GM23338 (cell line): ENCODE data around the gene PRB3. TPM values are rescaled to one million over a fixed set of nuclear protein-coding genes. Genes with fewer than 3 reads are reported as not detected.

Source experiments
- ATAC-seq: fragments of 200-7000 bp; cut with Tn5 transposase; 3 replicates; pipeline ENCODE4 v1.9.1; 2020
- DNase-seq: peaks from one replicate; pipeline ENCODE4 v3.0.0-alpha.2; 2015; ENCODE audit warnings: low spot score
- H2AFZ ChIP-seq: fragments of 200-600 bp; sonication (generic); 2 replicates; pipeline ENCODE4 v1.8.0; 2016; ENCODE audit warnings: antibody characterized with exemption, mild to moderate bottlenecking, moderate library complexity
- H3F3A ChIP-seq: fragments of 200-600 bp; sonication (generic); replicated peaks from 2 replicates; pipeline ENCODE4 v1.8.0; 2017; ENCODE audit warnings: antibody characterized with exemption, mixed run types, low read depth
- H3K27ac ChIP-seq: fragments of 200-600 bp; sonication (generic); 2 replicates; pipeline ENCODE4 v1.6.1; 2016; ENCODE audit warnings: low read depth
- H3K27me3 ChIP-seq: fragments of 200-600 bp; sonication (generic); 2 replicates; pipeline ENCODE4 v1.8.0; 2016; ENCODE audit warnings: mild to moderate bottlenecking, mixed run types, moderate library complexity; ENCODE audit not compliant: insufficient read depth
- H3K36me3 ChIP-seq: fragments of 200-600 bp; sonication (generic); 2 replicates; pipeline ENCODE4 v1.8.0; 2016; ENCODE audit warnings: mild to moderate bottlenecking; ENCODE audit not compliant: insufficient read depth
- H3K4me1 ChIP-seq: fragments of 200-600 bp; sonication (generic); 2 replicates; pipeline ENCODE4 v1.8.0; 2016; ENCODE audit warnings: mild to moderate bottlenecking, moderate library complexity; ENCODE audit not compliant: insufficient read depth
- H3K4me2 ChIP-seq: fragments of 200-600 bp; sonication (generic); 2 replicates; pipeline ENCODE4 v1.7.1; 2017; ENCODE audit warnings: mixed run types
- H3K4me3 ChIP-seq: fragments of 200-600 bp; sonication (generic); 2 replicates; pipeline ENCODE4 v1.6.1; 2016; ENCODE audit warnings: mixed run types
- H3K79me2 ChIP-seq: fragments of 200-600 bp; sonication (generic); replicated peaks from 2 replicates; pipeline ENCODE4 v1.8.0; 2017; ENCODE audit warnings: mild to moderate bottlenecking; ENCODE audit not compliant: insufficient read depth
- H3K9me2 ChIP-seq: fragments of 200-600 bp; sonication (generic); 2 replicates; pipeline ENCODE4 v1.8.0; 2017; ENCODE audit not compliant: insufficient read depth
- H4K20me1 ChIP-seq: fragments of 200-600 bp; sonication (generic); replicated peaks from 2 replicates; pipeline ENCODE4 v1.8.0; 2017; ENCODE audit warnings: mild to moderate bottlenecking; ENCODE audit not compliant: insufficient read depth
- H3K27ac Mint-ChIP-seq: 2 replicates; pipeline ENCODE4 v1.8.0; 2020; ENCODE audit warnings: inconsistent platforms, mild to moderate bottlenecking, moderate library complexity, mixed read lengths
- H3K27me3 Mint-ChIP-seq: 3 replicates; pipeline ENCODE4 v1.8.0; 2022; ENCODE audit warnings: low read depth, mild to moderate bottlenecking, moderate library complexity, mixed read lengths, inconsistent platforms; ENCODE audit not compliant: insufficient read depth, poor library complexity
- H3K36me3 Mint-ChIP-seq: 3 replicates; pipeline ENCODE4 v1.8.0; 2021; ENCODE audit warnings: low read depth, mild to moderate bottlenecking, inconsistent platforms, moderate library complexity, mixed read lengths
- H3K4me1 Mint-ChIP-seq: 3 replicates; pipeline ENCODE4 v1.8.0; 2020; ENCODE audit warnings: mild to moderate bottlenecking, inconsistent platforms, mixed read lengths
- H3K4me3 Mint-ChIP-seq: 3 replicates; pipeline ENCODE4 v1.8.0; 2021; ENCODE audit warnings: moderate library complexity, mild to moderate bottlenecking, inconsistent platforms, mixed read lengths
- H3K9me3 Mint-ChIP-seq: 3 replicates; pipeline ENCODE4 v1.8.0; 2020; ENCODE audit warnings: moderate library complexity, mild to moderate bottlenecking, inconsistent platforms, mixed read lengths
- CREB1 ChIP-seq: fragments of 250-450 bp; sonication (Bioruptor Pico); IDR thresholded peaks from 2 replicates; pipeline ENCODE4 v1.5.0; 2020; ENCODE audit warnings: low read depth, mild to moderate bottlenecking, moderate library complexity
- EZH2 ChIP-seq: fragments of 200-600 bp; sonication (generic); IDR thresholded peaks from one replicate; pipeline ENCODE4 v1.8.0; 2017; ENCODE audit warnings: antibody characterized with exemption, mild to moderate bottlenecking, low read depth; ENCODE audit not compliant: unreplicated experiment
- EZH2phosphoT487 ChIP-seq: fragments of 200-600 bp; sonication (generic); IDR thresholded peaks from one replicate; pipeline ENCODE4 v1.8.1; 2018; ENCODE audit warnings: antibody characterized with exemption; ENCODE audit not compliant: unreplicated experiment
- JUNB ChIP-seq: IDR thresholded peaks from one replicate; pipeline ENCODE4 v1.6.1; 2016; ENCODE audit warnings: antibody characterized with exemption; ENCODE audit not compliant: unreplicated experiment
- NANOG ChIP-seq: IDR thresholded peaks from 2 replicates; pipeline ENCODE4 v1.6.1; 2016; ENCODE audit warnings: antibody characterized with exemption, borderline replicate concordance
- POLR2AphosphoS5 ChIP-seq: IDR thresholded peaks from 2 replicates; pipeline ENCODE4 v1.6.1; 2016; ENCODE audit warnings: antibody characterized with exemption, low read depth
- STAT1 ChIP-seq: IDR thresholded peaks from one replicate; pipeline ENCODE4 v1.6.1; 2016; ENCODE audit warnings: antibody characterized with exemption; ENCODE audit not compliant: unreplicated experiment
- ZNF114 ChIP-seq: fragments of 250-450 bp; sonication (Bioruptor Pico); IDR thresholded peaks from 2 replicates; pipeline ENCODE4 v1.5.0; 2020; ENCODE audit warnings: mild to moderate bottlenecking, moderate library complexity
- ZNF331 ChIP-seq: fragments of 250-450 bp; sonication (Bioruptor Pico); IDR thresholded peaks from 2 replicates; pipeline ENCODE4 v1.5.0; 2020; ENCODE audit warnings: low read depth, mild to moderate bottlenecking, moderate library complexity
- polyA plus RNA-seq: library from polyadenylated mRNA; unstranded; fragments of >200 nt; fragmentation: Nextera tagmentation; extraction: Ambion mirVana; gene quantifications from 2 replicates; pipeline ENCODE4 v1.2.1, GENCODE V29; 2016
- total RNA-seq: library from RNA; depleted of rRNA; stranded (reverse); fragments of >200 nt; shearing (Covaris generic); gene quantifications from 2 replicates; pipeline ENCODE4 v1.2.3, GENCODE V29; 2014
- TF ChIP-seq, protein P1 (sequence below): IDR thresholded peaks from one replicate; pipeline ENCODE4 v1.6.1; 2018; ENCODE audit warnings: antibody characterized with exemption; ENCODE audit not compliant: unreplicated experiment
- TF ChIP-seq, protein P2 (sequence below), 2 experiments: fragments of 200-600 bp in 1 of 2; sonication (generic) in 1 of 2; conservative IDR thresholded peaks; 2 replicates each; pipeline versions ENCODE4 v1.5.1 to v1.6.1; 2016 to 2017; ENCODE audit warnings: antibody characterized with exemption in 2 of 2, low read depth in 2 of 2, mild to moderate bottlenecking in 2 of 2, moderate library complexity in 1 of 2
- TF ChIP-seq, protein P3 (sequence below): IDR thresholded peaks from 2 replicates; pipeline ENCODE4 v1.6.1; 2016; ENCODE audit warnings: antibody characterized with exemption
- TF ChIP-seq, protein P4 (sequence below): fragments of 250-450 bp; sonication (Bioruptor Pico); IDR thresholded peaks from 2 replicates; pipeline ENCODE4 v1.5.0; 2020; ENCODE audit warnings: mild to moderate bottlenecking, moderate library complexity

Gene PRB3
- total and polyA plus RNA-seq, 2 experiments from 2014 or later, result 3.0 TPM; not detected in 1

DNA sequence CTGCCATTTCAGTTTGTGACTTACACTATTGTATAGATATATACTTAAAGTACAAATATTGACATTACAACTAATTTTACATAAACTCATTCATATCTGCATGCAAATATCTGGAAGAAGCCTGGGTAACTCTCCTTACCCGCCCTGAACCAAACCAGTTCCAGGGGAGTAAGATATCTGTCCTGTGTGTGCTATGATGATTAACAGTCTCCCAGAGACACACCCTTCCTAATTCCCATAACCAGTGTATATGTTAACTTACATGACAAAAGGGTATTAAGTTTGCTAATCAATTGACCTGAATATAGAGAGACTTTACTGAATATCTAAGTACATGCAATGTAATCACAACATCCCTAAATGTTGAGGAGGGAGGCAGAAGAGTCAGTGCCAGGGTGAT lies 23.0 kb downstream of the PRB3 start:
- no peak for DNase-seq
- Histone ChIP-seq H3K79me2 (no peaks in the 10 kb centered on the region), H3K4me3 (no peak overlapping the region), H3K4me2 (no peak overlapping the region), H3K36me3 (no peaks in the 10 kb centered on the region), H3K4me1 (no peaks in the 10 kb centered on the region), H3F3A (no peaks in the 10 kb centered on the region), H3K27ac (no peak overlapping the region), H3K9me2 (no peaks in the 10 kb centered on the region), H3K27me3 (no peaks in the 10 kb centered on the region), H2AFZ (no peak overlapping the region), H4K20me1 (no peaks in the 10 kb centered on the region)
- H3K9me3 Mint-ChIP-seq, result no peaks in the 10 kb centered on the region
- no peaks in the 10 kb centered on the region for H3K36me3 Mint-ChIP-seq
- H3K4me3 Mint-ChIP-seq, result no peak overlapping the region
- H3K4me1 Mint-ChIP-seq, result no peaks in the 10 kb centered on the region
- H3K27ac Mint-ChIP-seq, result no peak overlapping the region
- TF ChIP-seq ZNF331 (CRISPR knock-in tag) (no peak), EZH2phosphoT487 (no peak), ZNF114 (CRISPR knock-in tag) (no peak), JUNB (no peak), POLR2AphosphoS5 (no peak), CREB1 (CRISPR knock-in tag) (no peak), NANOG (no peak), EZH2 (no peak), STAT1 (no peak)
- TF ChIP-seq, protein P1, sequence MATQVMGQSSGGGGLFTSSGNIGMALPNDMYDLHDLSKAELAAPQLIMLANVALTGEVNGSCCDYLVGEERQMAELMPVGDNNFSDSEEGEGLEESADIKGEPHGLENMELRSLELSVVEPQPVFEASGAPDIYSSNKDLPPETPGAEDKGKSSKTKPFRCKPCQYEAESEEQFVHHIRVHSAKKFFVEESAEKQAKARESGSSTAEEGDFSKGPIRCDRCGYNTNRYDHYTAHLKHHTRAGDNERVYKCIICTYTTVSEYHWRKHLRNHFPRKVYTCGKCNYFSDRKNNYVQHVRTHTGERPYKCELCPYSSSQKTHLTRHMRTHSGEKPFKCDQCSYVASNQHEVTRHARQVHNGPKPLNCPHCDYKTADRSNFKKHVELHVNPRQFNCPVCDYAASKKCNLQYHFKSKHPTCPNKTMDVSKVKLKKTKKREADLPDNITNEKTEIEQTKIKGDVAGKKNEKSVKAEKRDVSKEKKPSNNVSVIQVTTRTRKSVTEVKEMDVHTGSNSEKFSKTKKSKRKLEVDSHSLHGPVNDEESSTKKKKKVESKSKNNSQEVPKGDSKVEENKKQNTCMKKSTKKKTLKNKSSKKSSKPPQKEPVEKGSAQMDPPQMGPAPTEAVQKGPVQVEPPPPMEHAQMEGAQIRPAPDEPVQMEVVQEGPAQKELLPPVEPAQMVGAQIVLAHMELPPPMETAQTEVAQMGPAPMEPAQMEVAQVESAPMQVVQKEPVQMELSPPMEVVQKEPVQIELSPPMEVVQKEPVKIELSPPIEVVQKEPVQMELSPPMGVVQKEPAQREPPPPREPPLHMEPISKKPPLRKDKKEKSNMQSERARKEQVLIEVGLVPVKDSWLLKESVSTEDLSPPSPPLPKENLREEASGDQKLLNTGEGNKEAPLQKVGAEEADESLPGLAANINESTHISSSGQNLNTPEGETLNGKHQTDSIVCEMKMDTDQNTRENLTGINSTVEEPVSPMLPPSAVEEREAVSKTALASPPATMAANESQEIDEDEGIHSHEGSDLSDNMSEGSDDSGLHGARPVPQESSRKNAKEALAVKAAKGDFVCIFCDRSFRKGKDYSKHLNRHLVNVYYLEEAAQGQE, result no peak
- TF ChIP-seq, protein P2, sequence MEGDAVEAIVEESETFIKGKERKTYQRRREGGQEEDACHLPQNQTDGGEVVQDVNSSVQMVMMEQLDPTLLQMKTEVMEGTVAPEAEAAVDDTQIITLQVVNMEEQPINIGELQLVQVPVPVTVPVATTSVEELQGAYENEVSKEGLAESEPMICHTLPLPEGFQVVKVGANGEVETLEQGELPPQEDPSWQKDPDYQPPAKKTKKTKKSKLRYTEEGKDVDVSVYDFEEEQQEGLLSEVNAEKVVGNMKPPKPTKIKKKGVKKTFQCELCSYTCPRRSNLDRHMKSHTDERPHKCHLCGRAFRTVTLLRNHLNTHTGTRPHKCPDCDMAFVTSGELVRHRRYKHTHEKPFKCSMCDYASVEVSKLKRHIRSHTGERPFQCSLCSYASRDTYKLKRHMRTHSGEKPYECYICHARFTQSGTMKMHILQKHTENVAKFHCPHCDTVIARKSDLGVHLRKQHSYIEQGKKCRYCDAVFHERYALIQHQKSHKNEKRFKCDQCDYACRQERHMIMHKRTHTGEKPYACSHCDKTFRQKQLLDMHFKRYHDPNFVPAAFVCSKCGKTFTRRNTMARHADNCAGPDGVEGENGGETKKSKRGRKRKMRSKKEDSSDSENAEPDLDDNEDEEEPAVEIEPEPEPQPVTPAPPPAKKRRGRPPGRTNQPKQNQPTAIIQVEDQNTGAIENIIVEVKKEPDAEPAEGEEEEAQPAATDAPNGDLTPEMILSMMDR (conservative IDR thresholded peaks at IDR 0.05; ENCODE audit: low read depth in 2 of 2), result no peak
- TF ChIP-seq, protein P3, sequence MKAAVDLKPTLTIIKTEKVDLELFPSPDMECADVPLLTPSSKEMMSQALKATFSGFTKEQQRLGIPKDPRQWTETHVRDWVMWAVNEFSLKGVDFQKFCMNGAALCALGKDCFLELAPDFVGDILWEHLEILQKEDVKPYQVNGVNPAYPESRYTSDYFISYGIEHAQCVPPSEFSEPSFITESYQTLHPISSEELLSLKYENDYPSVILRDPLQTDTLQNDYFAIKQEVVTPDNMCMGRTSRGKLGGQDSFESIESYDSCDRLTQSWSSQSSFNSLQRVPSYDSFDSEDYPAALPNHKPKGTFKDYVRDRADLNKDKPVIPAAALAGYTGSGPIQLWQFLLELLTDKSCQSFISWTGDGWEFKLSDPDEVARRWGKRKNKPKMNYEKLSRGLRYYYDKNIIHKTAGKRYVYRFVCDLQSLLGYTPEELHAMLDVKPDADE, result no peak
- TF ChIP-seq, protein P4, sequence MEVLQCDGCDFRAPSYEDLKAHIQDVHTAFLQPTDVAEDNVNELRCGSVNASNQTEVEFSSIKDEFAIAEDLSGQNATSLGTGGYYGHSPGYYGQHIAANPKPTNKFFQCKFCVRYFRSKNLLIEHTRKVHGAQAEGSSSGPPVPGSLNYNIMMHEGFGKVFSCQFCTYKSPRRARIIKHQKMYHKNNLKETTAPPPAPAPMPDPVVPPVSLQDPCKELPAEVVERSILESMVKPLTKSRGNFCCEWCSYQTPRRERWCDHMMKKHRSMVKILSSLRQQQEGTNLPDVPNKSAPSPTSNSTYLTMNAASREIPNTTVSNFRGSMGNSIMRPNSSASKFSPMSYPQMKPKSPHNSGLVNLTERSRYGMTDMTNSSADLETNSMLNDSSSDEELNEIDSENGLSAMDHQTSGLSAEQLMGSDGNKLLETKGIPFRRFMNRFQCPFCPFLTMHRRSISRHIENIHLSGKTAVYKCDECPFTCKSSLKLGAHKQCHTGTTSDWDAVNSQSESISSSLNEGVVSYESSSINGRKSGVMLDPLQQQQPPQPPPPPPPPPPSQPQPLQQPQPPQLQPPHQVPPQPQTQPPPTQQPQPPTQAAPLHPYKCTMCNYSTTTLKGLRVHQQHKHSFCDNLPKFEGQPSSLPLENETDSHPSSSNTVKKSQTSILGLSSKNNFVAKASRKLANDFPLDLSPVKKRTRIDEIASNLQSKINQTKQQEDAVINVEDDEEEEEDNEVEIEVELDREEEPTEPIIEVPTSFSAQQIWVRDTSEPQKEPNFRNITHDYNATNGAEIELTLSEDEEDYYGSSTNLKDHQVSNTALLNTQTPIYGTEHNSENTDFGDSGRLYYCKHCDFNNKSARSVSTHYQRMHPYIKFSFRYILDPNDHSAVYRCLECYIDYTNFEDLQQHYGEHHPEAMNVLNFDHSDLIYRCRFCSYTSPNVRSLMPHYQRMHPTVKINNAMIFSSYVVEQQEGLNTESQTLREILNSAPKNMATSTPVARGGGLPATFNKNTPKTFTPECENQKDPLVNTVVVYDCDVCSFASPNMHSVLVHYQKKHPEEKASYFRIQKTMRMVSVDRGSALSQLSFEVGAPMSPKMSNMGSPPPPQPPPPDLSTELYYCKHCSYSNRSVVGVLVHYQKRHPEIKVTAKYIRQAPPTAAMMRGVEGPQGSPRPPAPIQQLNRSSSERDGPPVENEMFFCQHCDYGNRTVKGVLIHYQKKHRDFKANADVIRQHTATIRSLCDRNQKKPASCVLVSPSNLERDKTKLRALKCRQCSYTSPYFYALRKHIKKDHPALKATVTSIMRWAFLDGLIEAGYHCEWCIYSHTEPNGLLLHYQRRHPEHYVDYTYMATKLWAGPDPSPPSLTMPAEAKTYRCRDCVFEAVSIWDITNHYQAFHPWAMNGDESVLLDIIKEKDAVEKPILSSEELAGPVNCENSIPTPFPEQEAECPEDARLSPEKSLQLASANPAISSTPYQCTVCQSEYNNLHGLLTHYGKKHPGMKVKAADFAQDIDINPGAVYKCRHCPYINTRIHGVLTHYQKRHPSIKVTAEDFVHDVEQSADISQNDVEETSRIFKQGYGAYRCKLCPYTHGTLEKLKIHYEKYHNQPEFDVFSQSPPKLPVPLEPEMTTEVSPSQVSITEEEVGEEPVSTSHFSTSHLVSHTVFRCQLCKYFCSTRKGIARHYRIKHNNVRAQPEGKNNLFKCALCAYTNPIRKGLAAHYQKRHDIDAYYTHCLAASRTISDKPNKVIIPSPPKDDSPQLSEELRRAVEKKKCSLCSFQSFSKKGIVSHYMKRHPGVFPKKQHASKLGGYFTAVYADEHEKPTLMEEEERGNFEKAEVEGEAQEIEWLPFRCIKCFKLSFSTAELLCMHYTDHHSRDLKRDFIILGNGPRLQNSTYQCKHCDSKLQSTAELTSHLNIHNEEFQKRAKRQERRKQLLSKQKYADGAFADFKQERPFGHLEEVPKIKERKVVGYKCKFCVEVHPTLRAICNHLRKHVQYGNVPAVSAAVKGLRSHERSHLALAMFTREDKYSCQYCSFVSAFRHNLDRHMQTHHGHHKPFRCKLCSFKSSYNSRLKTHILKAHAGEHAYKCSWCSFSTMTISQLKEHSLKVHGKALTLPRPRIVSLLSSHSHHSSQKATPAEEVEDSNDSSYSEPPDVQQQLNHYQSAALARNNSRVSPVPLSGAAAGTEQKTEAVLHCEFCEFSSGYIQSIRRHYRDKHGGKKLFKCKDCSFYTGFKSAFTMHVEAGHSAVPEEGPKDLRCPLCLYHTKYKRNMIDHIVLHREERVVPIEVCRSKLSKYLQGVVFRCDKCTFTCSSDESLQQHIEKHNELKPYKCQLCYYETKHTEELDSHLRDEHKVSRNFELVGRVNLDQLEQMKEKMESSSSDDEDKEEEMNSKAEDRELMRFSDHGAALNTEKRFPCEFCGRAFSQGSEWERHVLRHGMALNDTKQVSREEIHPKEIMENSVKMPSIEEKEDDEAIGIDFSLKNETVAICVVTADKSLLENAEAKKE (CRISPR knock-in tag), result no peak
- peaks cover 4% of the 10 kb centered on the region for H3K27me3 Mint-ChIP-seq
- no peak for ATAC-seq
